Measurements from ENCODE around the gene EXOC3. TPM values are rescaled to one million over a fixed set of nuclear protein-coding genes. Genes with fewer than 3 reads are reported as not detected.
"Not testable (repeated sequence)": the region's sequence is repeated elsewhere in the genome, so short reads cannot be mapped to it uniquely, and the experiment has no call there.

The EXOC3 gene
- total RNA-seq, 1 donor from 2014 or later: 46.4 TPM

GRCh38 chr5:404666-405241, 38.2 kb upstream of the EXOC3 start:
- DNase-seq (no peak), ATAC-seq (ENCODE audit: poor library complexity) (no peak)
- intact Hi-C loops (cut with DNase I): no loop called here

GRCh38 chr5:405421-405820, 37.6 kb upstream of the EXOC3 start:
- intact Hi-C loops (cut with DNase I): no loop called here
- no peak for ATAC-seq (ENCODE audit: poor library complexity)
- DNase-seq: no peak

DNA sequence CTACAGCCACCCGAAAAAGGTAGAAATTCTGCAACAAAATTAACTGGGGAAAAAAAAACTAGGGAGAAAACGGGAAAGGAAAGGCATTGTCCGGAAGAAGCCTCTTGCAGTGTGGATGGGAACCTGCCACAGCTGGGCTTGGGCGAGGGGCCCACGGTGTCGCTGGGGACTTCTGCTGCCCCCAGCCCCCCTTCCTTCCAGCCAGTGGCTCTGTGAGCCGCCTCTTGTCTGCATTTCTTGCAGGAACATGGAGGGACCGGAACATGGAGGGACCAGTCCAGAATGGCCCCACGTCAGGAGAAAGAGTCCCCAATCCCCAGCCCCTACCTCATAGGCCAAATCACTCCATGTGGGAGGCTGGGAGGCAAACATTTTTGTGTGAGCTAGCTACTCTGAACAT, 36.9 kb upstream of the EXOC3 start:
- no peak for ATAC-seq (ENCODE audit: poor library complexity)
- intact Hi-C loops (cut with DNase I): no loop called here
- DNase-seq: no peak

DNA sequence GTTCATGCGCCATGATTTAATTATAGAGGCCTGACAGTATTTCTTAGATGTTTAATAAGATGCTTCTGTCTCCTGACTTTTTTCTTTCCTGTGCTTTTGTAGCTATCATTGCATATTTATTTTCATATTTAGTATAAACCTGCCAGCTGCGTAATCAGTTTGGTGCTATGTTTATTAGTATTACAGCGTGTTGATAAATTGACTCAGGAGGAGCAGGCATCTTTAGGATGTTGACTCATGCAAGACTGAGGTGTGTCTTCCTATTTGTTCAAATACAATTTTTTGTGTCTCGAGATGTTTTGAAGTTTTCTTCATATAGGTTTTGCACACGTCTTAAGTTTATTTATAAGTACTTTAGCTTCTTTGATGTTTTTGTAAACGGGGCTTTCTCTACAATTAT, 35.9 kb upstream of the EXOC3 start:
- intact Hi-C loops (cut with DNase I): no loop called here
- ATAC-seq (ENCODE audit: poor library complexity) (no peak), DNase-seq (no peak)

- ATAC-seq (ENCODE audit: poor library complexity) (no peak), DNase-seq (no peak)
- intact Hi-C loops (cut with DNase I): no loop called here
Observed at GRCh38 chr5:407801-408268, 35.1 kb upstream of the EXOC3 start.

DNA sequence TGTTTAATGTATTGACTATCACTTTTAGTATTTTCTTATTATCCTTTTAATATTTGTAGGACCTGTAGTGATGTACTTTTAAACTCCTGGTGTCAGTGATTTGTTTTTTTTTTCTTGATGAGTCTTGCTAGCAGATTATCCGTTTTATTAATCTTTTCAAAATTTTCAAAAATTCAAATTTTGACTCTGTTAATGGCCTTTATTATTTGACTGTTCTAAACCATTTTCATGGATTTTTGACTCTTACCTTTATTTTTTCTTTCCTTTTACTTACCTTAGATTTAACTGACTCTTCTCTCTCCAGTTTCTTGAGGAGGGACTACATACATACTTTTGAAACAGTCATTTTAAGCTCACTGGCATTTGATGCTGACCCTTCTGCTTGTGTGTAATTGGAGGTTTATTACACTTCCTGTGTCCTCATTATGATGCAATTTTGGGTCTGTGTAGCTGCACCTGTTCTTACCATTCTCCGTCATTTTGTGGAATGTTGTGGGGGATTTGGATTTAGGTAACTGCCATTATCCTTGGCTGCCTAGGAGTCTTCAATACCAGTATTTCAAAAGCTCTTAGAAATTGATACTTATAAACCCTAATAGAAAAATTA, 32.0 kb upstream of the EXOC3 start:
- DNase-seq (no peak), ATAC-seq (ENCODE audit: poor library complexity) (no peak)
- intact Hi-C loops (cut with DNase I): no loop called here

DNA sequence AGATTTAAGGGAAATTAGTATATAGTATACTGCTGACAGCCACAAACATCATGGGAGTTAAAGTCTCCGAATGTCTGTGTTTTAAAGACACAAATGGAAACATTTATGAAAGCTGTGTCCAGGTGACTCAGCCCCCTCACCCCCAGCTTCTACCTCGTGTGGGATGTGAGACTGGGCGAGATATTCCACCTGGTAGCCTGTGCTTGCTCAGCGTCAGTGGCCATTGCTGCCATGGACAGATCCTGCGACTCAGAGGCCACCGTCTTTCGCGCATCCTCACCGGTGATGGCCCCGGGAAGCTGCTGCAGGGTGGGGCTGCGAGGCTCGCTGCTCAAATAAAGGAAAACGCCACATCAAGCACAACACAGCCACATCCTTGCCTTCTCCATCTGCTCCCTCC, 31.2 kb upstream of the EXOC3 start:
- ATAC-seq (ENCODE audit: poor library complexity) (no peak), DNase-seq (no peak)
- intact Hi-C loops (cut with DNase I): no loop called here

DNA sequence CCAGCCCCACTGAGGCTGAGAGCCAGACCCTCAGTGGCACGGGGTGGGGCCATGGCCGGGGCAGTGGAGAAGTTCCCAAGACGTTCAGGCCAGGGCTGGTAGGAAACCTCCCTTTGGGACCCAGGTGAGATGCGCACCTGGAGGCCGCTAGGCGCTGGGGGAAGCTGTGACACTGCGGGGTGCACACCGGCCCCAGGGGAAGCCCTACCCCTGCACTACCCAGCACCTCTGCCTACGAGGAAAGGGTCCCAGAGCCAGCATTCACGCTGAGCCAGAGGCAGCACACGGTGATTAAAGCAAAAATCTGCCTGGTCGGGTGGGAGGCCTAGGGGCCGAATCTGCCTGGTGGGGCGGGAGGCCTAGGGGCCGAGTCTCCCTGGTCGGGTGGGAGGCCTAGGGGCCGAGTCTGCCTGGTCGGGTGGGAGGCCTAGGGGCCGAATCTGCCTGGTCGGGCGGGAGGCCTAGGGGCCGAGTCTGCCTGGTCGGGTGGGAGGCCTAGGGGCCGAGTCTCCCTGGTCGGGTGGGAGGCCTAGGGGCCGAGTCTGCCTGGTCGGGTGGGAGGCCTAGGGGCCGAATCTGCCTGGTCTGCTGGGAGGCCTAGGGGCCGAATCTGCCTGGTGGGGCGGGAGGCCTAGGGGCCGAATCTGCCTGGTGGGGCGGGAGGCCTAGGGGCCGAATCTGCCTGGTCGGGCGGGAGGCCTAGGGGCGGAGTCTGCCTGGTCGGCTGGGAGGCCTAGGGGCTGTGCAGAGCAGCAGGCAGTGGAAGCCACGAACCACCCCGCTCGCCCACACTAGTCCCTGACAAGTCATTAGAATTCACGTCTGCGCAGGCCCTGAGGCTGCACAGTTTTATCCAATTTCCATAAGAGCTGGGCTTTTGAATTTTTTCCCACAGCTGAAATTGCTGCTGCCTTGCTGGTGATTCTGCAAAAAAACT, 27.7 kb upstream of the EXOC3 start:
- DNase-seq (peak; percentile 87), ATAC-seq (ENCODE audit: poor library complexity) (peak; percentile 88)
- intact Hi-C loops (cut with DNase I): not testable (repeated sequence)

GRCh38 chr5:415928-416635, 26.9 kb upstream of the EXOC3 start:
- intact Hi-C loops (cut with DNase I): no loop called here
- DNase-seq (peak; percentile 51), ATAC-seq (ENCODE audit: poor library complexity) (peak; percentile 38)

- DNase-seq (peak; percentile 39), ATAC-seq (ENCODE audit: poor library complexity) (no peak)
- intact Hi-C loops (cut with DNase I): no loop called here
Observed at GRCh38 chr5:416636-416960, 26.4 kb upstream of the EXOC3 start.

GRCh38 chr5:417301-418161, 25.4 kb upstream of the EXOC3 start:
- ATAC-seq (ENCODE audit: poor library complexity) (no peak), DNase-seq (no peak)
- intact Hi-C loops (cut with DNase I): no loop called here

- intact Hi-C loops (cut with DNase I): no loop called here
- ATAC-seq (ENCODE audit: poor library complexity): no peak
- DNase-seq: no peak
Observed at GRCh38 chr5:418162-419121, 24.5 kb upstream of the EXOC3 start.

GRCh38 chr5:419970-420369, 23.0 kb upstream of the EXOC3 start:
- no peak for ATAC-seq (ENCODE audit: poor library complexity)
- intact Hi-C loops (cut with DNase I): no loop called here
- no peak for DNase-seq

DNA sequence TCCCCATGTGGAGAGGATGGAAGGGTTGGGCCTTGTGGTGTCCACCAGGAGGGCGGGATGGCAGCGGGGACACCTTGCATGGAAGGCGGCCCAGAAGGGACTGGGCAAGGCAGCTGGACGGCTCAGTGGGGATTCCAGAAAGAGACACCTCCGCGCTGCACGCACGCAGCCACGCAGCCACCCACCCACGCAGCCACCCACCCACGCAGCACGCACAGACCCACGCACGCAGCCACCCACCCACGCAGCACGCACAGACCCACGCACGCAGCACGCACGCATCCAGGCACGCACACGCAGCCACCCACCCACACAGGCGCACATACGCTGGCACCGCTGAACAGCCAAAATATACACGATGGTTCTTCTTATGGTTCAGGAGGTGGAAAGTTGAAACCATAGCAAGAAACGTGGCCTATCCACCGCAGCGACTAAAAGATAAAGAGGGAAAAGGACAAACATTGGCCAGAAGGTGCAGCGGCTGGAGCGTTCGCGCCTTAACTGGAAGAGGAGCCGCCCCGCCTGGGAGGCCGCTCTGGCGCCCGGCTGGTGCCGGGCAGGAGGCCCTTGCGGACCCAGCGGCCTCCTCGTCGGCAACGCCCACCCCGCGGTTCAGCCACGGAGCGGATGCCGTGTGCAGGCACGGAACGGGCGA, 22.2 kb upstream of the EXOC3 start:
- DNase-seq: no peak
- intact Hi-C loops (cut with DNase I): no loop called here
- ATAC-seq (ENCODE audit: poor library complexity): no peak

- intact Hi-C loops (cut with DNase I): no loop called here
- ATAC-seq (ENCODE audit: poor library complexity) (no peak), DNase-seq (no peak)
Observed at GRCh38 chr5:421287-421880, 21.6 kb upstream of the EXOC3 start.

DNA sequence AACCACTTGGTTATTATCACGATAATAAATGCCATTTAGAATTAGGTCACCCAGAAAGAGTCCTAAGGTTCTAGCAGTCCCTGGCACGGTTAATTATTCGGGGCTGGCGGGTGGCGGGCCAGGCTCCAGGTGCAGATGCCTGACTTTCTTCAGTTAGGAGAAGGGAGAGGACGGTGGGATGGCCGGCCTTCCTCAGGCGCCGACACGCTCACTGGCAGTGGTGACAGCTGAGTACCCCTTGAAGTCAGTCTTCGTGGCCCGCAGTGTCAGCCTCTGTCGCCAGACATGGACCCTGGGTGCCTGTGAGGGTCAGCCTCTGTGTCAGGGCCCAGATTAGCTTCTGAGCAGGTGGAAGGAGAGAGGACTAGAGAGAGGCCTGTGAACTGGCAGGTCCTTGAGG, 21.1 kb upstream of the EXOC3 start:
- DNase-seq (no peak), ATAC-seq (ENCODE audit: poor library complexity) (no peak)
- intact Hi-C loops (cut with DNase I): no loop called here

All from Right ventricle myocardium superior (tissue), 1 donor.